Measurements from ENCODE around the gene FATE1. TPM values are rescaled to one million over a fixed set of nuclear protein-coding genes. Genes with fewer than 3 reads are reported as not detected.

The FATE1 gene
- total RNA-seq, 2 experiments from 2014 or later: not detected

- POLR2A ChIA-PET: no interaction called here
- CTCF ChIA-PET (ENCODE audit: unreplicated experiment): no interaction called here
- no peak overlapping the region for H3K4me3 ChIP-seq (ENCODE audit: low read depth, low read length, poor library complexity, severe bottlenecking)
- H3K27ac ChIP-seq (ENCODE audit: low read depth, low read length, poor library complexity, severe bottlenecking): no peak overlapping the region
- H3K4me1 ChIP-seq (ENCODE audit: insufficient read depth, low read length, poor library complexity, severe bottlenecking): no peaks in the 10 kb centered on the region
- no peak overlapping the region for H2AFZ ChIP-seq (ENCODE audit: low read length)
- H3K9me3 ChIP-seq (ENCODE audit: low read length): no peaks in the 10 kb centered on the region
- intact Hi-C loops (cut with micrococcal nuclease; ENCODE audit: unreplicated experiment): no loop called here
- no peak overlapping the region for H3K4me2 ChIP-seq (ENCODE audit: low read length)
- no peaks in the 10 kb centered on the region for H3K79me2 ChIP-seq (ENCODE audit: insufficient read depth, low read depth, low read length)
- no peak for DNase-seq (ENCODE audit: low spot score)
- no TSS peak for BruUV-seq (replicated peaks)
- no peaks in the 10 kb centered on the region for H3K36me3 ChIP-seq (ENCODE audit: insufficient read depth, low read length)
- H4K20me1 ChIP-seq (ENCODE audit: insufficient read depth, low read length): no peaks in the 10 kb centered on the region
- TF ChIP-seq EZH2phosphoT487 (IDR thresholded peaks at IDR 0.05; ENCODE audit: borderline replicate concordance, low read depth, low read length) (no peak), CTCF (conservative IDR thresholded peaks at IDR 0.05; ENCODE audit: low read length) (no peak)
- no peaks in the 10 kb centered on the region for H3K9me2 ChIP-seq (ENCODE audit: insufficient read depth, low read length)
Observed at GRCh38 chrX:151759041-151759708, 43.3 kb downstream of the FATE1 start.

- DNase-seq (ENCODE audit: low spot score): no peak
- intact Hi-C loops (cut with micrococcal nuclease; ENCODE audit: unreplicated experiment): no loop called here
- Histone ChIP-seq H3K4me1 (ENCODE audit: insufficient read depth, low read length, poor library complexity, severe bottlenecking) (no peaks in the 10 kb centered on the region), H3K4me2 (ENCODE audit: low read length) (no peak overlapping the region), H3K27ac (ENCODE audit: low read depth, low read length, poor library complexity, severe bottlenecking) (no peak overlapping the region), H2AFZ (ENCODE audit: low read length) (no peak overlapping the region), H3K36me3 (ENCODE audit: insufficient read depth, low read length) (no peaks in the 10 kb centered on the region), H3K4me3 (ENCODE audit: low read depth, low read length, poor library complexity, severe bottlenecking) (no peak overlapping the region), H3K79me2 (ENCODE audit: insufficient read depth, low read depth, low read length) (no peaks in the 10 kb centered on the region), H3K9me2 (ENCODE audit: insufficient read depth, low read length) (no peaks in the 10 kb centered on the region), H3K9me3 (ENCODE audit: low read length) (no peaks in the 10 kb centered on the region), H4K20me1 (ENCODE audit: insufficient read depth, low read length) (no peaks in the 10 kb centered on the region)
- TF ChIP-seq EZH2phosphoT487 (IDR thresholded peaks at IDR 0.05; ENCODE audit: borderline replicate concordance, low read depth, low read length) (no peak), CTCF (conservative IDR thresholded peaks at IDR 0.05; ENCODE audit: low read length) (no peak)
- no TSS peak for BruUV-seq (replicated peaks)
- ChIA-PET POLR2A (no interaction called here), CTCF (ENCODE audit: unreplicated experiment) (no interaction called here)
Observed at GRCh38 chrX:151762802-151763201, 47.0 kb downstream of the FATE1 start.

- Histone ChIP-seq H2AFZ (ENCODE audit: low read length) (no peak overlapping the region), H3K27ac (ENCODE audit: low read depth, low read length, poor library complexity, severe bottlenecking) (no peak overlapping the region), H3K9me3 (ENCODE audit: low read length) (no peaks in the 10 kb centered on the region), H4K20me1 (ENCODE audit: insufficient read depth, low read length) (no peaks in the 10 kb centered on the region), H3K4me2 (ENCODE audit: low read length) (no peak overlapping the region), H3K36me3 (ENCODE audit: insufficient read depth, low read length) (no peaks in the 10 kb centered on the region), H3K4me3 (ENCODE audit: low read depth, low read length, poor library complexity, severe bottlenecking) (no peak overlapping the region), H3K79me2 (ENCODE audit: insufficient read depth, low read depth, low read length) (no peaks in the 10 kb centered on the region), H3K4me1 (ENCODE audit: insufficient read depth, low read length, poor library complexity, severe bottlenecking) (no peaks in the 10 kb centered on the region), H3K9me2 (ENCODE audit: insufficient read depth, low read length) (no peaks in the 10 kb centered on the region)
- intact Hi-C loops (cut with micrococcal nuclease; ENCODE audit: unreplicated experiment): no loop called here
- no TSS peak for BruUV-seq (replicated peaks)
- no peak for DNase-seq (ENCODE audit: low spot score)
- ChIA-PET POLR2A (no interaction called here), CTCF (ENCODE audit: unreplicated experiment) (no interaction called here)
- TF ChIP-seq CTCF (conservative IDR thresholded peaks at IDR 0.05; ENCODE audit: low read length) (no peak), EZH2phosphoT487 (IDR thresholded peaks at IDR 0.05; ENCODE audit: borderline replicate concordance, low read depth, low read length) (no peak)
Observed at GRCh38 chrX:151763711-151764110, 47.9 kb downstream of the FATE1 start.
